B cell (primary cell): ENCODE data around the gene IL10. TPM values are rescaled to one million over a fixed set of nuclear protein-coding genes. Genes with fewer than 3 reads are reported as not detected.
"Not testable (repeated sequence)": the region's sequence is repeated elsewhere in the genome, so short reads cannot be mapped to it uniquely, and the experiment has no call there.

Experiments
- ATAC-seq: fragments of 200-7000 bp; cut with Tn5 transposase; one replicate; pipeline ENCODE4 v1.10.0; 2021; ENCODE audit warnings: low read depth, mild to moderate bottlenecking, moderate number of reproducible peaks, moderate library complexity
- CTCF ChIA-PET: fragments of 350-600 bp; sonication (Branson Sonifier 250); formaldehyde crosslinking; loops from one replicate; lab custom pipeline; 2021; ENCODE audit warnings: antibody characterized with exemption, inconsistent platforms; lab: Charles Lee
- POLR2A ChIA-PET: fragments of 350-600 bp; sonication (Branson Sonifier 250); formaldehyde crosslinking; loops from one replicate; lab custom pipeline; 2021; ENCODE audit warnings: antibody characterized with exemption; lab: Charles Lee
- DNase-seq: peaks from one replicate; pipeline ENCODE4 v3.0.0; 2013
- H2AFZ ChIP-seq: 2 replicates; pipeline ENCODE4 v1.6.1; 2012; ENCODE audit warnings: mild to moderate bottlenecking, low read depth, low read length; ENCODE audit not compliant: insufficient read depth, poor library complexity, severe bottlenecking
- H3K27ac ChIP-seq, 2 donors: 1 replicate in 1 of 2; 2 replicates in 1 of 2; pipeline ENCODE4 v1.5.1; 2012 to 2013; ENCODE audit warnings: low read length in 2 of 2, mild to moderate bottlenecking in 2 of 2, moderate library complexity in 1 of 2
- H3K27me3 ChIP-seq, 4 experiments: fragments of 200-600 bp in 1 of 4; sonication (generic) in 1 of 4; replicated peaks in 1 of 4; 1 replicate in 2 of 4; 2 replicates in 2 of 4; pipeline versions ENCODE4 v1.6.1 to v1.7.0; 2013 to 2016; ENCODE audit warnings: low read length in 3 of 4, mild to moderate bottlenecking in 2 of 4, mixed read lengths in 1 of 4, moderate library complexity in 1 of 4; ENCODE audit not compliant: insufficient read depth in 4 of 4, control insufficient read depth in 3 of 4; ENCODE audit errors: control extremely low read depth in 1 of 4
- H3K36me3 ChIP-seq, 2 experiments: replicated peaks in 1 of 2; 1 replicate in 1 of 2; 2 replicates in 1 of 2; pipeline versions ENCODE4 v1.6.1 to v1.7.1; 2013; ENCODE audit warnings: low read length in 1 of 2; ENCODE audit not compliant: insufficient read depth in 2 of 2, control insufficient read depth in 1 of 2; ENCODE audit errors: control extremely low read depth in 1 of 2, extremely low read depth in 1 of 2
- H3K4me1 ChIP-seq, 2 donors: fragments of 200-600 bp in 1 of 2; sonication (generic) in 1 of 2; 1 replicate in 1 of 2; 2 replicates in 1 of 2; pipeline versions ENCODE4 v1.5.1 to v1.6.1; 2013 to 2017; ENCODE audit warnings: low read length in 2 of 2; ENCODE audit not compliant: control insufficient read depth in 2 of 2, insufficient read depth in 2 of 2
- H3K4me2 ChIP-seq: replicated peaks from 2 replicates; pipeline ENCODE3; 2012; ENCODE audit warnings: mild to moderate bottlenecking, low read depth, low read length; ENCODE audit not compliant: poor library complexity, severe bottlenecking
- H3K4me3 ChIP-seq, 5 experiments: fragments of 200-600 bp in 1 of 5; sonication (generic) in 1 of 5; 1 replicate in 3 of 5; 2 replicates in 2 of 5; pipeline versions ENCODE4 v1.5.1 to v1.7.0; 2011 to 2016; ENCODE audit warnings: low read length in 4 of 5, mild to moderate bottlenecking in 4 of 5, low read depth in 2 of 5, control low read depth in 1 of 5, moderate library complexity in 1 of 5; ENCODE audit not compliant: insufficient read depth in 1 of 5; ENCODE audit errors: control extremely low read depth in 1 of 5, extremely low read depth in 1 of 5
- H3K79me2 ChIP-seq: fragments of 200-600 bp; sonication (generic); one replicate; pipeline ENCODE4 v1.6.0; 2016; ENCODE audit warnings: low read length; ENCODE audit not compliant: control insufficient read depth, insufficient read depth
- H3K9ac ChIP-seq: fragments of 200-600 bp; sonication (generic); 2 replicates; pipeline ENCODE4 v1.6.1; 2017; ENCODE audit warnings: mild to moderate bottlenecking, low read length, moderate library complexity
- H3K9me3 ChIP-seq, 3 donors: one replicate each; pipeline versions ENCODE4 v1.6.1 to v1.7.1; 2013; ENCODE audit warnings: low read length in 2 of 3; ENCODE audit not compliant: control insufficient read depth in 2 of 3, insufficient read depth in 1 of 3; ENCODE audit errors: control extremely low read depth in 1 of 3
- H4K20me1 ChIP-seq: 2 replicates; pipeline ENCODE4 v1.6.0; 2012; ENCODE audit warnings: mild to moderate bottlenecking, low read length; ENCODE audit not compliant: insufficient read depth, control insufficient read depth, poor library complexity, severe bottlenecking
- H3K27ac Mint-ChIP-seq: one replicate; pipeline ENCODE4 v1.8.0; 2021; ENCODE audit warnings: mixed read lengths
- H3K27me3 Mint-ChIP-seq: one replicate; pipeline ENCODE4 v1.8.0; 2021; ENCODE audit warnings: mixed read lengths
- H3K4me1 Mint-ChIP-seq: one replicate; pipeline ENCODE4 v1.8.0; 2021; ENCODE audit warnings: mixed read lengths
- H3K4me3 Mint-ChIP-seq: one replicate; pipeline ENCODE4 v1.8.0; 2021; ENCODE audit warnings: mixed read lengths
- H3K9me3 Mint-ChIP-seq: one replicate; pipeline ENCODE4 v1.8.0; 2022; ENCODE audit warnings: mixed read lengths; ENCODE audit not compliant: insufficient read depth
- CTCF ChIP-seq: fragments of 200-600 bp; IDR thresholded peaks from one replicate; pipeline ENCODE4 v1.8.0; 2022; ENCODE audit warnings: antibody characterized with exemption, mild to moderate bottlenecking
- WGBS: methylation state at CpG from one replicate; pipeline ENCODE4 v1.1.5; 2013; ENCODE audit warnings: missing lambda C conversion rate; ENCODE audit not compliant: insufficient coverage; 5-methylcytosine and 5-hydroxymethylcytosine counted together
- intact Hi-C: fragments of 100-400 bp; cut with micrococcal nuclease; formaldehyde crosslinking; loops from one replicate; pipeline ENCODE4 v1.10.0; 2022
- polyA plus RNA-seq: library from polyadenylated mRNA; depleted of rRNA; stranded (reverse); fragments of >200 nt; gene quantifications from 2 replicates; pipeline ENCODE4 v1.2.3, GENCODE V29; 2012
- total RNA-seq, 2 donors: library from RNA; stranded (reverse); fragments of 120-200 nt in 1 of 2; gene quantifications; 1 replicate in 1 of 2; 2 replicates in 1 of 2; pipeline versions ENCODE4 v1.2.3 to v1.2.4, GENCODE V29; 2013 to 2022

IL10 gene
- total and polyA plus RNA-seq, 2 donors (not counting 1 experiment from before 2014, with no cell fraction given): 0.37 to 0.69 TPM

- H3K27me3 ChIP-seq, POLR2A ChIA-PET, H3K4me2 ChIP-seq, ATAC-seq, H3K9me3 ChIP-seq, H3K27me3 Mint-ChIP-seq, DNase-seq, H3K27ac ChIP-seq, H3K4me3 Mint-ChIP-seq, H3K9ac ChIP-seq, H2AFZ ChIP-seq, H3K9me3 Mint-ChIP-seq, H3K79me2 ChIP-seq, H3K4me3 ChIP-seq, H4K20me1 ChIP-seq, H3K36me3 ChIP-seq: not testable (repeated sequence)
- H3K4me1 ChIP-seq: peaks cover 30 to 35% of the 10 kb centered on the region in 2 donors
- Mint-ChIP-seq H3K4me1 (peaks cover 45% of the 10 kb centered on the region), H3K27ac (peak overlapping the region; percentile 51)
- CTCF ChIA-PET: interaction anchor here (0.6 to 10.9 kb wide), 10 partner anchors 8 to 217 kb away, joined by 3 to 81 read pairs (median 6); no protein-coding TSS in a partner anchor
- no CpG with 5 or more reads among the region's 1 CpG for WGBS
- intact Hi-C loops: loop anchor here (5.0 kb wide), 1 partner anchor 42 kb away; no protein-coding TSS in a partner anchor
Measured at GRCh38 chr1:206765771-206766170, 6.5 kb downstream of the IL10 start.

- peaks cover 17% of the 10 kb centered on the region in 2 donors for H3K4me1 ChIP-seq
- H3K27me3 Mint-ChIP-seq, H3K9me3 Mint-ChIP-seq, H3K9me3 ChIP-seq, H4K20me1 ChIP-seq, H3K27ac Mint-ChIP-seq, H3K36me3 ChIP-seq, H3K4me3 ChIP-seq, H3K4me2 ChIP-seq, H3K4me3 Mint-ChIP-seq, ATAC-seq, DNase-seq, POLR2A ChIA-PET, H3K27ac ChIP-seq, H3K27me3 ChIP-seq, H3K9ac ChIP-seq, H2AFZ ChIP-seq, intact Hi-C loops, H3K79me2 ChIP-seq: not testable (repeated sequence)
- peak; percentile 39 for TF ChIP-seq CTCF
- 96% methylated on average over 8 of the region's 12 CpGs for WGBS
- H3K4me1 Mint-ChIP-seq: peaks cover 18% of the 10 kb centered on the region
- CTCF ChIA-PET: interaction anchor here (0.6 kb wide), 1 partner anchor 118 kb away, joined by 3 read pairs; no protein-coding TSS in a partner anchor
Measured at GRCh38 chr1:206762741-206763364, 9.4 kb downstream of the IL10 start.
